NCI-H69 (cell line): Measurements from ENCODE around the gene GSPT1.
"Not testable (repeated sequence)": the region's sequence is repeated elsewhere in the genome, so short reads cannot be mapped to it uniquely, and the experiment has no call there.

ENCODE experiments used
- DNase-seq: peaks from one replicate; lab custom pipeline; 2025; lab: John Stamatoyannopoulos, UW

The GSPT1 gene

GRCh38 chr16:11915644-11916523, at the start of gene GSPT1:
Gene GSPT1, minus strand, starts transcription at chr16:11915956. Its CDS starts 236 bp downstream, at chr16:11915720.
- DNase-seq, result peak; percentile 100

DNA sequence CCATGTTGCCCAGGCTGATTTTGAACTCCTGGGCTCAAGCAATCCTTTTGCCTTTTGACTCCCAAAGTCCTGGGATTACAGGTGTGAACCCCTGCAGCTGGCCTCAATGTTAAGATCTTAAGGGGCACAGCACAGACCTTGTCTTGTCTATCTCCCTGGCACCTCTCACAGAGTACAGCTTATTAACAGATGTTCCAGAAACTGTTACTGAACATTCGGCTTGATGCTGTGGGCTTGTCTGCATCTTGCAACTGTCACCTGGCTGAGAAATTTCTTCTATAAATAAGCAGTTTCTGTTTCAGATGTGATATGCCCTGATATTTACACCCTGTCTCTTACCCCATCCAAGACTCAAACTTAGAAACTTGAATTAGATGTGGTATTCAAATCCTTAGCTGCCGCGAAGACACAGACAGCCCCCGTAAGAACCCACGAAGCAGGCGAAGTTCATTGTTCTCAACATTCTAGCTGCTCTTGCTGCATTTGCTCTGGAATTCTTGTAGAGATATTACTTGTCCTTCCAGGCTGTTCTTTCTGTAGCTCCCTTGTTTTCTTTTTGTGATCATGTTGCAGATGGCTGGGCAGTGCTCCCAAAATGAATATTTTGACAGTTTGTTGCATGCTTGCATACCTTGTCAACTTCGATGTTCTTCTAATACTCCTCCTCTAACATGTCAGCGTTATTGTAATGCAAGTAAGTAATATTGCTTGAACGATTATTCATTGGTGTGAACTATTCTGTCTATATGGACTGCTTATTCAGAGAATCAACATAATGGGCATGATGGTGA, 49.2 kb upstream of the GSPT1 start, which contains the start of gene TNFRSF17:
Gene TNFRSF17 (plus strand): TSS at position 450 of the 791 bp plus-strand sequence. CDS start 115 bp downstream, at position 565.
- no peak for DNase-seq

DNA sequence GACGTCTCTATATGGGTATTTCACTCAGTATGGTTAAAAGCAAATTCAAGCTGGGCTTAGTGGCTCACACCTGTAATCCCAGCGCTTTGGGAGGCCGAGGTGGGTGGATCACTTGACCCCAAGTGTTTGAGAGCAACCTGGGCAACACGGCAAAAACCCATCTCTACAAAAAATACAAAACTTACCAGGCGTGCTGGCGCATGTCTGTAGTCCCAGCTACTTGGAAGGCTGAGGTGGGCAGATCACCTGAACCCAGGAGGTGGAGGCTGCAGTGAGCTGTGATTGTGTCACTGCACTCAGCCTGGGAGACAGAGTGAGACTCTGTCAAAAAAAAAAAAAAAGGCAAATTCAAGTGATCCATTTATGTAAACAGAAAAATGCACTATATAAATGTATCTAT, 48.0 kb upstream of the GSPT1 start:
- no peak for DNase-seq

DNA sequence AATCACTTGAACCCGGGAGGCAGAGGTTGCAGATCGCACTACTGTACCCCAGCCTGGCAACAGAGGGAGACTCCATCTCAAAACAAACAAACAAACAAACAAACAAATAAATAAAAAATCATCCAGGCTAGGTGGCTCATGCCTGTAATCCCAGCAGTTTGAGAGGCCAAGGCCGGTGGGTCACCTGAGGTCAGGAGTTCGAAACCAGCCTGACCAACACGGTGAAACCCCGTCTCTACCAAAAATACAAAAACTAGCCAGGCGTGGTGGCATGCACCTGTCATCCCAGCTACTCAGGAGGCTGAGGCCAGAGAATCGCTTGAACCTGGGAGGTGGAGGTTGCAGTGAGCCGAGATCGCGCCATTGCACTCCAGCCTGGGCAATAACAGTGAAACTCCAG, 47.2 kb upstream of the GSPT1 start:
- not testable (repeated sequence) for DNase-seq

DNA sequence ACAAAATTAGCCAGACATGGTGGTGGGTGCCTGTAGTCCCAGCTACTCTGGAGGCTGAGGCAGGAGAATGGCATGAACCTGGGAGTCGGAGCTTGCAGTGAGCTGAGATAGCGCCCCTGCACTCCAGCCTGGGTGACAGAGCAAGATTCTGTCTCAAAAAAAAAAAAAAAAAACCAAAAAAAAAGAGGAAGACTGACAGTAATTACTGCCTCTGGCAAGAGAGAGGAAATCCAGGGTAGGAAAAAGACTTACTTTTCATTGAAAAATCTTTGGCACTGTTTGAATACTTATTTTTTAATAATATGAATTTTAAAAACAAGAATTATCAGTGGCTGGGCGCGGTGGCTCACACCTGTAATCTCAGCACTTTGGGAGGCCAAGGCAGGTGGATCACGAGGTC, 46.7 kb upstream of the GSPT1 start:
- not testable (repeated sequence) for DNase-seq

GRCh38 chr16:11957591-11958395, 42.0 kb upstream of the GSPT1 start:
- no peak for DNase-seq

DNA sequence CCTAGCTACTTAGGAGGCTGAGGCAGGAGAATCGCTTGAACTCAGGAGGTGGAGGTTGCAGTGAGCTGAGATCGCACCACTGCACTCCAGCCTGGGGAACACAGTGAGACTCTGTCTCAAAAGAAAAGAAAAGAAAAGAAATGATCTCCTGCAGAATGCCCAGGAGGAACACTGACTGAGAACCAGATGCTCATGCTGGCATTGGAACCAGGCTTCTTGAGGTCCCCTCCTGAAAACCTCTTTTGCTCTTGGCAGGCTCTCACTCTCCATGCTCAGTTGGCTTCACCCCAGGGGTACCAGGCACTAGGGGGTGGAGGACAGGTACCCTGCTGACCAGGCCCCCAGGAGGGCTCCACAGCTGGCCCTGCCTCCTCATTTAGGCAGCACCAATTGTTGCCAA, 40.8 kb upstream of the GSPT1 start:
- DNase-seq, result no peak

GRCh38 chr16:11955713-11956123, 40.0 kb upstream of the GSPT1 start:
- peak; percentile 47 for DNase-seq

DNA sequence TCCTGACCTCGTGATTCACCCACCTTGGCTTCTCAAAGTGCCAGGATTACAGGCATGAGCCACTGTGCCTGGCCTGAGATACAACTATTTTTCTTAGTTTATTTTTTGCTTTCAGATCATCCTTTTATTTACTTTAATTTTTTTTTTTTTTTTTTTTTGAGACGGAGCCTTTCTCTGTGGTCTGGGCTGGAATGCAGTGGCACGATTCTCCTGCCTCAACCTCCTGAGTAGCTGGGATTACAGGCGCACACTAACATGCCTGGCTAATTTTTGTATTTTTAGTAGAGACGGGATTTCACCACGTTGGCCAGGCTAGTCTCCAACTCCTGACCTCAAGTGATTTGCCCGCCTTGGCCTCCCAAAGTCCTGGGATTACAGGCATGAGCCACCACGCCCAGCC, 37.8 kb upstream of the GSPT1 start:
- not testable (repeated sequence) for DNase-seq

DNA sequence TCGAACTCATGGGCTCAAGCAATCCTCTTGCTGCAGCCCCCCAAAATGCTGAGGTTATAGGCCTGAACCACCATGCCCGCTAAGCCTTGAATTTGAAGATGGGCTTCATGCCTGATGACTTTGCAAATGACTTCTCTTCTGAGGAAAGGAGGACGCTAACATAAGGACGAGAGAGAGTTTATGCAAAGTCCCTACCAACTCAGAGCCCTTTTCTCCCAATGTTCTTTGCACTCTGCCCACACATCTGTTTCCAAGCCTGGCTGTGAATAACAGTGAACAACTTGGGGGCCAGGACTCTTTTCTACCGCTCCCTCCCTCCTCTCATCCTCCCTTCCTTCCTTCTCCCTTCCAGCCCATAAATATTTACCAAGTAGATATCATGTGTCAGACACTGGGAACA, 34.6 kb upstream of the GSPT1 start:
- no peak for DNase-seq

GRCh38 chr16:11949527-11949926, 33.8 kb upstream of the GSPT1 start:
- peak; percentile 78 for DNase-seq

- no peak for DNase-seq
Measured at GRCh38 chr16:11948819-11949218, 33.1 kb upstream of the GSPT1 start.

DNA sequence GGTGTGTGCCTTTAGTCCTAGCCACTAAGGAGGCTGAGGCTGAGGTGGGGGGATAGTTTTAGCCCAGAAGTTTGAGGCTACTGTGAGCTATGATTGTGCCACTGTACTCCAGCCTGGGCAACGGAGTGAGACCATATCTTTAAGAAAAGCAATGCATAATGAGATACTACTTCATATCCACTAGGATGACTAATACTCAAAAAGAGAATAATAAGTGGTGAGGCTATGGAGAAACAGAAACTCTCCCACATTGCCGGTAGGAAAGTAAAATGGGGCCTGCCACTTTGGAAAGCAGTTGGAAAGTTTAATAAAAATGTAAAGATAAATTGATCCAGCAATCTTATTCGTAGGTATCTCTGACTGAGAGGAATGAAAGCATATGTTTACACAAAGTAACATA, 30.7 kb upstream of the GSPT1 start:
- DNase-seq, result no peak

DNA sequence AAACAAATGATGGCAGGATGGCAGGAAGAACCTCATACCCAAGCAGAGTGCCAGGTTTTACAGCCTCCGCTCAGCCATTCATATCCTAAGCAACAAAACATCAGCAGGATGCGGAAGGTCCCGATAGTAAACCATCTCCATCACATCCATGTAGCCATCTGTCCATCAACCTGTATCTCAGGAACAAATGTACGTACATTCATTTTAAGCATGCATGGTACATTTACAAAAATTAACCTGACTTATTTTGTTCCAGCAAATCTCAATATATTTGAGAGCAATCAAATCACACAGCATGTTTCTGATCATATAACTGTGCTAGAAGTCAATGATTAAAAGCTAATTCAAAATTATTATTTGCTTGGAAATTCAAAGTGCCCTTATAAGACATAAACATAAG, 26.2 kb upstream of the GSPT1 start, which contains the start of gene NPIPB2:
Gene NPIPB2 (minus strand): TSS at position 101 of the 400 bp plus-strand sequence. CDS start 0 bp downstream, at position 101.
- DNase-seq, result not testable (repeated sequence)

GRCh38 chr16:11927350-11927749, 11.6 kb upstream of the GSPT1 start:
- not testable (repeated sequence) for DNase-seq

GRCh38 chr16:11924046-11924445, 8.3 kb upstream of the GSPT1 start:
- DNase-seq, result not testable (repeated sequence)

- DNase-seq, result peak; percentile 67
Measured at GRCh38 chr16:11916524-11917285, 949 bp upstream of the GSPT1 start.

- DNase-seq, result peak; percentile 70
Measured at GRCh38 chr16:11915114-11915643, 577 bp downstream of the GSPT1 start.

- peak; percentile 72 for DNase-seq
Measured at GRCh38 chr16:11914210-11915113, 1.3 kb downstream of the GSPT1 start.
